Measurements from ENCODE around the gene ATG14.

The ATG14 gene

GRCh38 chr14:55328317-55328716, 83.3 kb downstream of the ATG14 start:
- H3K4me1 ChIP-seq (ENCODE audit: control insufficient read depth, low read depth, low read length), result no peaks in the 10 kb centered on the region
- no peak overlapping the region for H3K27ac ChIP-seq (ENCODE audit: low read length)
- H3K27me3 ChIP-seq (ENCODE audit: control insufficient read depth, insufficient read depth, low read length), result no peaks in the 10 kb centered on the region
- H3K4me3 ChIP-seq (ENCODE audit: low read length), result no peak overlapping the region
- no peaks in the 10 kb centered on the region for H3K9me3 ChIP-seq (ENCODE audit: control insufficient read depth, low read depth, low read length)
- H3K9ac ChIP-seq (ENCODE audit: low read length), result no peak overlapping the region
- H3K36me3 ChIP-seq (ENCODE audit: control insufficient read depth, low read depth, low read length), result no peaks in the 10 kb centered on the region

- no peak overlapping the region for H3K4me3 ChIP-seq (ENCODE audit: low read length)
- no peaks in the 10 kb centered on the region for H3K27me3 ChIP-seq (ENCODE audit: control insufficient read depth, insufficient read depth, low read length)
- no peaks in the 10 kb centered on the region for H3K36me3 ChIP-seq (ENCODE audit: control insufficient read depth, low read depth, low read length)
- H3K9me3 ChIP-seq (ENCODE audit: control insufficient read depth, low read depth, low read length), result no peaks in the 10 kb centered on the region
- H3K9ac ChIP-seq (ENCODE audit: low read length), result no peak overlapping the region
- no peaks in the 10 kb centered on the region for H3K4me1 ChIP-seq (ENCODE audit: control insufficient read depth, low read depth, low read length)
- H3K27ac ChIP-seq (ENCODE audit: low read length), result no peak overlapping the region
These were observed 84.5 kb downstream of the ATG14 start for GRCh38 chr14:55327179-55327578.

GRCh38 chr14:55324812-55325211, 86.8 kb downstream of the ATG14 start:
- no peaks in the 10 kb centered on the region for H3K27me3 ChIP-seq (ENCODE audit: control insufficient read depth, insufficient read depth, low read length)
- no peak overlapping the region for H3K9ac ChIP-seq (ENCODE audit: low read length)
- no peaks in the 10 kb centered on the region for H3K4me1 ChIP-seq (ENCODE audit: control insufficient read depth, low read depth, low read length)
- H3K27ac ChIP-seq (ENCODE audit: low read length), result no peak overlapping the region
- no peak overlapping the region for H3K4me3 ChIP-seq (ENCODE audit: low read length)
- no peaks in the 10 kb centered on the region for H3K36me3 ChIP-seq (ENCODE audit: control insufficient read depth, low read depth, low read length)
- H3K9me3 ChIP-seq (ENCODE audit: control insufficient read depth, low read depth, low read length), result no peaks in the 10 kb centered on the region

- Histone ChIP-seq H3K4me1 (ENCODE audit: control insufficient read depth, low read depth, low read length) (no peaks in the 10 kb centered on the region), H3K9ac (ENCODE audit: low read length) (no peak overlapping the region), H3K27ac (ENCODE audit: low read length) (no peak overlapping the region), H3K4me3 (ENCODE audit: low read length) (no peak overlapping the region), H3K36me3 (ENCODE audit: control insufficient read depth, low read depth, low read length) (no peaks in the 10 kb centered on the region), H3K27me3 (ENCODE audit: control insufficient read depth, insufficient read depth, low read length) (no peaks in the 10 kb centered on the region), H3K9me3 (ENCODE audit: control insufficient read depth, low read depth, low read length) (no peaks in the 10 kb centered on the region)
These were observed 87.7 kb downstream of the ATG14 start for GRCh38 chr14:55323910-55324309.

- no peaks in the 10 kb centered on the region for H3K36me3 ChIP-seq (ENCODE audit: control insufficient read depth, low read depth, low read length)
- no peak overlapping the region for H3K9ac ChIP-seq (ENCODE audit: low read length)
- H3K27me3 ChIP-seq (ENCODE audit: control insufficient read depth, insufficient read depth, low read length), result no peaks in the 10 kb centered on the region
- no peaks in the 10 kb centered on the region for H3K4me1 ChIP-seq (ENCODE audit: control insufficient read depth, low read depth, low read length)
- H3K9me3 ChIP-seq (ENCODE audit: control insufficient read depth, low read depth, low read length), result no peaks in the 10 kb centered on the region
- H3K27ac ChIP-seq (ENCODE audit: low read length), result no peak overlapping the region
- no peak overlapping the region for H3K4me3 ChIP-seq (ENCODE audit: low read length)
These were observed 92.9 kb downstream of the ATG14 start for GRCh38 chr14:55318694-55319093.

- Histone ChIP-seq H3K4me1 (ENCODE audit: control insufficient read depth, low read depth, low read length) (no peaks in the 10 kb centered on the region), H3K36me3 (ENCODE audit: control insufficient read depth, low read depth, low read length) (no peaks in the 10 kb centered on the region), H3K9ac (ENCODE audit: low read length) (no peak overlapping the region), H3K4me3 (ENCODE audit: low read length) (no peak overlapping the region), H3K9me3 (ENCODE audit: control insufficient read depth, low read depth, low read length) (peaks cover 5% of the 10 kb centered on the region), H3K27me3 (ENCODE audit: control insufficient read depth, insufficient read depth, low read length) (no peaks in the 10 kb centered on the region), H3K27ac (ENCODE audit: low read length) (no peak overlapping the region)
These were observed 93.9 kb downstream of the ATG14 start for GRCh38 chr14:55317542-55318306.

- Histone ChIP-seq H3K36me3 (ENCODE audit: control insufficient read depth, low read depth, low read length) (no peaks in the 10 kb centered on the region), H3K4me1 (ENCODE audit: control insufficient read depth, low read depth, low read length) (no peaks in the 10 kb centered on the region), H3K4me3 (ENCODE audit: low read length) (no peak overlapping the region), H3K27me3 (ENCODE audit: control insufficient read depth, insufficient read depth, low read length) (no peaks in the 10 kb centered on the region), H3K27ac (ENCODE audit: low read length) (no peak overlapping the region), H3K9me3 (ENCODE audit: control insufficient read depth, low read depth, low read length) (peaks cover 15% of the 10 kb centered on the region), H3K9ac (ENCODE audit: low read length) (no peak overlapping the region)
These were observed 95.1 kb downstream of the ATG14 start for GRCh38 chr14:55316564-55316963.

Measured in iPS-18a (cell line).